GM19351 (cell line): ENCODE data around the gene SPRED1.
A peak's percentile ranks its signal among the peaks of the same experiment; 100 is the strongest.

Source experiments
- ATAC-seq: cut with Tn5 transposase; IDR thresholded peaks from one replicate; pipeline ENCODE4 v1.9.1; 2021; ENCODE audit warnings: mild to moderate bottlenecking, moderate library complexity; ENCODE audit not compliant: unreplicated experiment

Gene SPRED1

GRCh38 chr15:38252481-38253350, at the start of gene SPRED1:
Gene SPRED1 (plus strand): TSS chr15:38252836. CDS start chr15:38253186, 350 bp downstream.
- peak; percentile 26 for ATAC-seq

GRCh38 chr15:38205526-38206272, 46.9 kb upstream of the SPRED1 start:
- ATAC-seq = no peak

DNA sequence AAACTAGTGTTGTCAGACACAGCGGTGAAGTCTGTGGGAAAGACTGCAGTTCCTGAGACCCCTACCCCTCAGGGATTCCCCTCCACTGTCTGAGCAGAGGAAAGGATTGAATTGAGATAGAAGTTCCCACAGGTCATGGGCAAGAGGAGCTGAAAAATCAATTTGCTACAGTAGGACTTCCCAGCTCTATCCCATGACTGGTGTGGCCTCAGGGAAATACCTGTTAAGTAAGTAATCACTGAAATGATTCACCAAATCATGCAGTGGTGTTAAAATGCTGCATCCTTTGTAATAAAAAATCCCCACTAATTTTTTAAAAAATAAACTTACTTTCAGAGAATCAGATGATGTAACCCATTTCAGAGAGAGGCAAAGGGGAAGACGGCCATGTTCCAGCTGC, 45.0 kb upstream of the SPRED1 start:
- ATAC-seq = no peak

DNA sequence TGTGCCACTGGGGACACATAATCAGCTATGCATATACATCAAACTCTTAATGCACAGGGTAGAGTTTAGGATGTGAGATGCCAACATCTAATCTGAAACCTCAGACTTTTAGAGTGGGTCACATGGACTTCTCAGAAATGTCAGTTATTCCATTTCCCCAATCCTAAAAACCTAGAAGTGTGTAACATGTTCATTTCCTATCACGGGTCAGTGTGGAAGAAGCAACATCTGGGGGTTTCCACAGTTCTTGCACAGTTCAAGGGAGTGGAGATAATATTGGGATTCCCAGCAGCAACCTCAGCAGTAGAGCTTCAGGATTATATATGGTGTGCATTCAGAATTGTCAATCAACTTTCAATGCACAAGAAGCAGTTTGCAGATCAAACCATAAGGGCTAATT, 44.4 kb upstream of the SPRED1 start:
- ATAC-seq = no peak

DNA sequence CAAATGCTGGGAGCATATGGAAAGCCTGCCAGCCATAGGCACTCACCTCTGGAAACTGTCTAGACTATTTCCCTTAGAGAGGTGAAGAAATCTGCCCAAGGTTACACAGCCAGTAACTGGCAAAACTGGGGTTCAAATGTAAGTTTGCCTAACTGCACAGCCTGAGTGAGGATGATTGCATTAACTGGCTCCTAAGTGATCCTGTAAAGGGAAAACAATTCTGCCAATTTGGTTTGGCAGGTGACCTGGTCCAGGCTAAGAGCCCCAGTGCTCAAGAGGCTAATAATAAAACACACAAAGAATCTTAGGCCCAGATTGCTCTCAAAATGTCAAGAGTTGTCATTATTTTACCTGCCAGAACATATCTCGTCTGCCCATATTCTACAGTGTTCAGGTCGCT, 43.9 kb upstream of the SPRED1 start:
- ATAC-seq = no peak

GRCh38 chr15:38211249-38211648, 41.4 kb upstream of the SPRED1 start:
- no peak for ATAC-seq

- no peak for ATAC-seq
Measured at GRCh38 chr15:38211811-38212210, 40.8 kb upstream of the SPRED1 start.

DNA sequence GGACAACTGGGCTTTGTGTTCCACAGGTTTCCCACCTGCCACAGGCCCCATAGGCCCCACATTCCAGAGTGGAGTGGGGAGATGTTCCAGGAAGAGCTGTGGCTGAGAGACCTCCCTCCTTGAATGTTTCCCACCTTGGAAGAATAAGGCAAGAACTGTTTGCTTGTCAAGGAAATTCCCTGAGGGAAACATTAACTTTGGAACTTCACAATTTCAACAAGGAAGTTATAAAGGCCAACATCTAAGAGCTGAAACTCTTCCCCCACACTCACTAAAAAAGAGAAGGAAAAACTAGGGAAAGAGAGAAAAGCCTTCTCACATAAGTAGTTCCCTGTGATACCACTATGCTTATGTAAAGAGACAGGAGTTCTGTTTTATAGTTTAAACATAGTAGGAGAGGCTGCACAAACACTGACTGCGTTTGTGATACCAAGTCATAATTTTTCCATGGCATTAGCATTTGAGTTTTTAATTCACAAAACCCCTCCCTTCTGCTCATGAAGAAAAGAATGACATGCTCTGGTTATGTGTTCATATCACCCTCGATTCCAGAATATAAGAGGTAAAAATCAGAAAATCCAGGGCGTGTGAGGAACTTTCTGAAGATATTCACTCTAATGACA, 39.8 kb upstream of the SPRED1 start:
- no peak for ATAC-seq

DNA sequence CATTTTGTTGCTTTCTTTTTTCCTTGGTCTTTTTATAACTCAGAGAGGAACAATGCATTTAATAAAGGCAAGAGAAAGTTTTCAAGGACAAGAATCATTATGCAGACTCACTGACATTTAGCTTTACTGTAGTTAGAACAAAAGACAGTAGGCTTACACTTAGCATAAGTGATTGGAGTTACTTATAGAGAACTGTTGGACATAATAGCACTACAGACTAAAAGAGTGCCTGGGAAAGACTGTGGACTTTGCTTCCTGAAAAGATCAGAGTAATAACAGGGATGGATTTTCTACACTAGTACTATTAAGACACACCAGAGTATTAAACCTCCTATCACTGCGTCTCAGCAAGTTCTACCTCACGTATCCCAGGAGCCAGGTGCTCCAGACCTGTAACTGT, 39.3 kb upstream of the SPRED1 start:
- ATAC-seq = no peak

DNA sequence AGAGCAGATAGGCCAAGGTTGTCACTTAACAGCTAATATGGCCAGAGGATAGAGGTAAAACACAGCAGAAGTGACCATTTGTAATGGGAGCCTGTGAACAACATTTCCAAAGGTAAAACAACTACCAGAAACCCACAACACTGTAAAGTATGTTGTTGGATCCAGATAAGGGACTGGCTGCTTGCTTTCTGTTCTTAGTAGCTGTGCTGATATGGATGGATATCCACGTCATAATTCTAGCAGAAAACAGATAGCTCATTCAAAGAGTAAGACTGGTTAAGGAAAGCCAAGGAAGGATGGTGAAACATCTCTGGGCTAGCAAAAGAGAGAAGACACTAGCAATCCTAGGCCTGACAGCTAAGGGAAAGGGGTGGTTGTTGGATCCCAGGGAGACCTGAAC, 36.9 kb upstream of the SPRED1 start:
- no peak for ATAC-seq

DNA sequence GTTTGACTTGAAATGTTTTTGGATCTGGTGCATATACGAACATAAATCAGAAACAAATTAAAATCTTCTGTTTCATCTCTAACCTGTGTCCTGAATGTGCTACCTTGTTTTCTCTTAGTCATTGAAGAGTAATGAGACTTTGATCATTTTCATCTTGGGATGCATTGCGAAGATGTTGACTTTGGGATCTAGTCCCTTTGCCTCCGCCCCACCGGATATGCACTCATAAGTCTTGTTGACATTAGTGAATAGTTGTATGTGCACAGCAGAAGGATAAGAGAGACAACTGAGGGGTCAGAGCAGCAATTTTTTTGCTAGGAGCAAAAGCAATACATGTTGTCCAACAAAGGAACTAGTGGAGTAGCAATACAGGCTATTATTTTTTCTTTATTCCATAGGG, 35.9 kb upstream of the SPRED1 start:
- no peak for ATAC-seq

DNA sequence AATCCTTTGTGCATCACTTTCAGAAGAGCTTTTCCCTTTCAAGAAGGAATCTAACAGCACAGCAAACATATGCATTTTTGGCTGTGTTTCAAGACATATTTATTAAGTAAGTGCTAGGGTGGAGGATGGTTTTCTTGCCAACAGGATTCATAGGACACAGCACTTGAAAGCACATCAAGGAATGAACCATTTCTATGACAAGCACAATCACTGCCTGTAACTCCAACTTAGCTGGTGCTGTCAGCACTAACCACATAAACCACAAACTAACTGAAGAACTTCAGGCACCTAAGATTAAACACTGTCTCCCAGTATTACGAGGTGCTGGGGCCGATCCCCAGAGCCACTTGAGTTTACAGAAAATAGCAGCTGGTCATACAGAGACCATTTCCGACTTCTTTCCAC, 35.4 kb upstream of the SPRED1 start:
- no peak for ATAC-seq

- ATAC-seq = no peak
Measured at GRCh38 chr15:38217788-38218609, 34.6 kb upstream of the SPRED1 start.

- ATAC-seq = no peak
Measured at GRCh38 chr15:38220606-38221273, 31.9 kb upstream of the SPRED1 start.

DNA sequence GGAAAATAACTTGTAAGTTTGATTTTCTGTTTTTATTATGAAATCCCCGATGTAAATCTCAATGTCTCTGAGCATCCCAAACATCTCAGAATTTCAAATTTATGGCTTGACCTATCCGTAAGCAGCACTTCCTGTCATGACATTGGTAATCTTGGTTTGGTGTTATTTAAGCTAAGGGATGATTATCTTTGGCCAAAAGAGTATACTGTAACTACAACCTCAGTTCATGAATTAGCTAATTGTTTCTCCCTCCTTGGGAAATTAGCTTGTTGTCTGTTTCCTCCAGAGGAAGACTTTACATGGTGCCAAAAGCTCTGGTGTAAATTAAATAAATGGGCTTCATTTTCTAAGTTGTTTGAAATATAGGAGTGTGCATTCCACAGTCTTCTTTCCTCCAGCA, 28.1 kb upstream of the SPRED1 start:
- no peak for ATAC-seq

DNA sequence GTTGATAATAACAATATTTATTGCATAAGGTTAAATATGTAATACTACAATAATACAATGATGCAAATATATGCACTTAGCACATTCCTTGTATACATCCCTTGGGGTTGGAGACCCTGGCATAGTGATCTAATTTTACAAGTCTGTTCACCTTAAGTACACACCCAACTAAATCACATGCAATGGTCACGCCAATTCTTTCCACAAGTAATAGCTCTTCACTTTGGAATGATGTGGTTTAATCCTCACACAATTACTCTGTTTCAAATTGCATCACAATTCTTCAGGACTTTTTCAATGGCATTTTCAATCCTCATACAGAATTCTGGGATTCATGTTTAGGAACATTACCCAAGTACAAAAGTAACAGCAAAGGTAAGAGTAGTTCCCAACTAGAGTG, 27.3 kb upstream of the SPRED1 start:
- no peak for ATAC-seq

DNA sequence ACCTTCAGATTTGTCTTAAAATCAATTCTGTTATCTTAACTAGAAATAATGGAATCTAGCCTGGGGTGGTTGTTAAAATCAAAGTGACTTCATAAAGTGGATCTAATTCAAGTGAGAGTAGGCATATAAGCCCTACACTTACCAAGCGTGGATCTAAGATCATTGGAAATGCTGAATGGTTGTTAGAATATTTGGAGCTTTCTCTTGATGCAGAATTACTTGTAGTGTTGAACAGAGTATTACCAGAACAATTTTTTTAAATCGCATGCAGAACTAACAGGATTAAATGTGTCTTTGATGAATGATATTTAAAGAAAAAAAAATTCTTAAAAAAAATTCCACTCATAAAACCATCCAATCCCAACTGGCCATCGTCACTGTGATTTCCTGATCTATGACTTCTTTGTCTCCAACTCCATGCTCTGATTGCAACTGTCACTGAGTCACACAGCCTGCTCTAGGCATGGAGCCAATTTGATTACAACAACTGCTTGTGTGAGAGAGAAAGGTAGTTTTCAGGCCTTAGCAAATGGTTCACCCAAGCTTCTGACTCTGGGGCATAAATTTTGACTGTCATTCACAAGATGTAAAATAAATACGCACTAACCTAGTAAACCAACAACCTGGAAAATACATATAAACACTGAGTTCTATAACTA, 25.9 kb upstream of the SPRED1 start:
- no peak for ATAC-seq

DNA sequence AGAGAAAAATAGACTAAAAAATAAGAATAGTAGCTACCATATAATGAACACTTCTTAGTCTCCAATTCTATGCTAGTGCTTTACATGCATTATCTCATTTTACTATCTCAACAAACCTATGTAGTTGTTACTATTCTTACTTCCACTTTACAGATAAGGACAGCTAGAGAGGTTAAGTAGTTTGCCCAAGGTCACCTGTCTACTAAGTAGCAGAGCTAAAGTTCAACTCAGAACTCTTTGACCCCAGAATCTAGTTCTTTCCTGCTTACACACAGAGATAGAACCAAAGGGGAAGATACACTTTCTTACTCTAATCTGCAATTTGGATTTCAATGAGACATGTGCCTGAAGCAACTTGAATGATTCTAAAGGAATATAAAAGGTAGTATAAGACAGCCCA, 24.7 kb upstream of the SPRED1 start:
- no peak for ATAC-seq

DNA sequence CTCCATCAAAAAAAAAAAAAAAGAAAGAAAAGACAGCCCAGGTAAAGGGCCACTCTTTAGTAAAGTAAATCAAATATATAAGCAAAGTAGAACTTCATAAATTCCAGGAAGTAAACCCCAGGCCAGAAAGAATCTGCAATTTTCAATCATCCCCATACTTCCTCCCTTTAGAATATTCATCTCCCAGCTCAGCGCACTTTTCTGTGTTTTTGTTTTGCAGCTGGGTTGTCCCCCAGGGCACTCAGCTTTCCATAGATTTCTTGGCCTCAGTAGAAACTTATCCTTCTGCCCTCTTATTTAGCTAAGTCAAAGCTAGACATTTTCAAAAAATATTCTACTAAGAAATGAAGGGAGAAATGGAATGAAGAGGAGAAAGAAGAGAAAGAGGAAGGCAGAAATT, 24.0 kb upstream of the SPRED1 start:
- ATAC-seq = no peak
